Raji (cell line): Measurements from ENCODE around the gene PPP1R2B.

Source experiments
- POLR2A ChIP-seq: IDR thresholded peaks from 2 replicates; pipeline ENCODE4 v1.6.1; 2011; ENCODE audit warnings: low read depth, low read length, control low read depth; ENCODE audit not compliant: insufficient read depth

PPP1R2B gene

GRCh38 chr5:156841737-156842136 lies 8.4 kb upstream of the PPP1R2B start:
- TF ChIP-seq POLR2A = no peak

GRCh38 chr5:156846914-156847313 lies 3.2 kb upstream of the PPP1R2B start:
- TF ChIP-seq POLR2A = no peak

GRCh38 chr5:156851880-156852279 lies 1.8 kb downstream of the PPP1R2B start:
- TF ChIP-seq POLR2A = no peak

GRCh38 chr5:156865427-156865826 lies 15.3 kb downstream of the PPP1R2B start:
- TF ChIP-seq POLR2A = no peak

GRCh38 chr5:156870498-156870839 lies 20.4 kb downstream of the PPP1R2B start:
- TF ChIP-seq POLR2A = no peak

- TF ChIP-seq POLR2A = no peak
These were observed 21.1 kb downstream of the PPP1R2B start for GRCh38 chr5:156871212-156871611.

- no peak for TF ChIP-seq POLR2A
These were observed 29.7 kb downstream of the PPP1R2B start for GRCh38 chr5:156879665-156880285.

- peak; percentile 29; the same call in 1 of the 2 replicates for TF ChIP-seq POLR2A
These were observed 33.3 kb downstream of the PPP1R2B start for GRCh38 chr5:156883316-156883875.

- no peak for TF ChIP-seq POLR2A
These were observed 38.4 kb downstream of the PPP1R2B start for GRCh38 chr5:156888520-156888919.

GRCh38 chr5:156892223-156892622 lies 42.1 kb downstream of the PPP1R2B start:
- no peak for TF ChIP-seq POLR2A

GRCh38 chr5:156892864-156893263 lies 42.8 kb downstream of the PPP1R2B start:
- no peak for TF ChIP-seq POLR2A

GRCh38 chr5:156893517-156893916 lies 43.4 kb downstream of the PPP1R2B start:
- 0 out of 2 replicates have a peak, but pooled peaks have one; percentile 24 for TF ChIP-seq POLR2A

- no peak for TF ChIP-seq POLR2A
These were observed 46.5 kb downstream of the PPP1R2B start for GRCh38 chr5:156896546-156896945.
